Thoracic aorta (tissue), 2 donors: Measurements from ENCODE around the gene BIRC5. TPM values are rescaled to one million over a fixed set of nuclear protein-coding genes. Genes with fewer than 3 reads are reported as not detected.
"Not testable (repeated sequence)": the region's sequence is repeated elsewhere in the genome, so short reads cannot be mapped to it uniquely, and the experiment has no call there.

Source experiments
- ATAC-seq: fragments of 150-250 bp; one replicate; pipeline ENCODE4 v1.8.0; 2017; ENCODE audit warnings: low read depth; ENCODE audit not compliant: insufficient number of reproducible peaks, low FRiP score
- DNase-seq: peaks from one replicate; pipeline ENCODE4 v3.0.0-alpha.2; 2020; ENCODE audit warnings: low spot score
- H3K27ac ChIP-seq, 2 donors: fragments of 200-600 bp; sonication (generic); 1 replicate in 1 of 2; 2 replicates in 1 of 2; pipeline ENCODE4 v1.5.1; 2016; ENCODE audit warnings: mild to moderate bottlenecking in 2 of 2, moderate library complexity in 2 of 2
- H3K27me3 ChIP-seq: fragments of 200-600 bp; sonication (generic); replicated peaks from 2 replicates; pipeline ENCODE4 v1.6.0; 2016; ENCODE audit warnings: mild to moderate bottlenecking; ENCODE audit not compliant: insufficient read depth
- H3K36me3 ChIP-seq: fragments of 200-600 bp; sonication (generic); one replicate; pipeline ENCODE4 v1.5.1; 2016
- H3K4me1 ChIP-seq, 2 donors: fragments of 200-600 bp; sonication (generic); 1 replicate in 1 of 2; 2 replicates in 1 of 2; pipeline versions ENCODE4 v1.5.1 to v1.6.0; 2016; ENCODE audit warnings: low read depth in 2 of 2, mild to moderate bottlenecking in 1 of 2; ENCODE audit not compliant: control insufficient read depth in 1 of 2
- H3K4me3 ChIP-seq: fragments of 200-600 bp; sonication (generic); 2 replicates; pipeline ENCODE4 v1.5.1; 2016; ENCODE audit warnings: mild to moderate bottlenecking
- H3K9me3 ChIP-seq: fragments of 200-600 bp; sonication (generic); 2 replicates; pipeline ENCODE4 v1.5.1; 2016
- total RNA-seq, 2 donors: library from RNA; depleted of rRNA; stranded (reverse); fragments of >200 nt; gene quantifications; one replicate each; pipeline versions ENCODE4 v1.1.0 to v1.2.3, GENCODE V29; 2016
- TF ChIP-seq, protein P1 (sequence below): fragments of 200-600 bp; sonication (generic); IDR thresholded peaks from one replicate; pipeline ENCODE4 v1.5.1; 2019; ENCODE audit warnings: antibody characterized with exemption

BIRC5 gene
- total RNA-seq, 2 donors from 2014 or later = 0.14 to 4.2 TPM

DNA sequence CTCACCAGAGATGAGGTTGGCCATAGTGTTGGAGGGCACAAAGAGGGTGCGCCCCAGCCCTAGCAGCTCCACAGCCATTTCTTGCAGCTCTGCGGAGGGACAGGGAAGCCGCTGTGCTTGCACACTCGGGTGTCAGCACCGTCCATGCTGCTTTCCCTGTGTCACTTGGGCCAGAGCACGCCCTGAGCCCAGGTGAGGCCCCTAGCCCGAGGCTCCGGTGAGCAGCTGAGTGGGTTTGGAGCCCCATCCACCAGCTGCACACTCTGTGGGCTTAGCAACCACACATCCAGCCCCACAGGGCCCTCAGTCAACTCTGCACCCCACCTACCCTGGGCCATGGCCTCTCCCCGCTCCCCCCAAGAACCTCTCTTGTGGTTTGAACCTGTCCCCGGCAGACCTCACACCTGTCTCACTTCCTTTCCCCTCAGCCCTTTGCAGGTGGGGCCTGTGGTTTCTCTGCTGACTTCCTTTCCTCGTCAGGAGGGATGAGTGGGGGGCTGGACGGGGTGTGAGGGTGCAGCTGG, 38.1 kb downstream of the BIRC5 start:
- no peaks in the 10 kb centered on the region for H3K9me3 ChIP-seq
- H3K4me1 ChIP-seq = peaks cover 0 to 12% of the 10 kb centered on the region in 2 donors
- no peaks in the 10 kb centered on the region for H3K27me3 ChIP-seq
- H3K4me3 ChIP-seq = no peak overlapping the region
- TF ChIP-seq, protein P1, sequence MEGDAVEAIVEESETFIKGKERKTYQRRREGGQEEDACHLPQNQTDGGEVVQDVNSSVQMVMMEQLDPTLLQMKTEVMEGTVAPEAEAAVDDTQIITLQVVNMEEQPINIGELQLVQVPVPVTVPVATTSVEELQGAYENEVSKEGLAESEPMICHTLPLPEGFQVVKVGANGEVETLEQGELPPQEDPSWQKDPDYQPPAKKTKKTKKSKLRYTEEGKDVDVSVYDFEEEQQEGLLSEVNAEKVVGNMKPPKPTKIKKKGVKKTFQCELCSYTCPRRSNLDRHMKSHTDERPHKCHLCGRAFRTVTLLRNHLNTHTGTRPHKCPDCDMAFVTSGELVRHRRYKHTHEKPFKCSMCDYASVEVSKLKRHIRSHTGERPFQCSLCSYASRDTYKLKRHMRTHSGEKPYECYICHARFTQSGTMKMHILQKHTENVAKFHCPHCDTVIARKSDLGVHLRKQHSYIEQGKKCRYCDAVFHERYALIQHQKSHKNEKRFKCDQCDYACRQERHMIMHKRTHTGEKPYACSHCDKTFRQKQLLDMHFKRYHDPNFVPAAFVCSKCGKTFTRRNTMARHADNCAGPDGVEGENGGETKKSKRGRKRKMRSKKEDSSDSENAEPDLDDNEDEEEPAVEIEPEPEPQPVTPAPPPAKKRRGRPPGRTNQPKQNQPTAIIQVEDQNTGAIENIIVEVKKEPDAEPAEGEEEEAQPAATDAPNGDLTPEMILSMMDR = no peak
- H3K36me3 ChIP-seq = no peaks in the 10 kb centered on the region
- ATAC-seq (no peak), DNase-seq (no peak)
- no peak overlapping the region for H3K27ac ChIP-seq

DNA sequence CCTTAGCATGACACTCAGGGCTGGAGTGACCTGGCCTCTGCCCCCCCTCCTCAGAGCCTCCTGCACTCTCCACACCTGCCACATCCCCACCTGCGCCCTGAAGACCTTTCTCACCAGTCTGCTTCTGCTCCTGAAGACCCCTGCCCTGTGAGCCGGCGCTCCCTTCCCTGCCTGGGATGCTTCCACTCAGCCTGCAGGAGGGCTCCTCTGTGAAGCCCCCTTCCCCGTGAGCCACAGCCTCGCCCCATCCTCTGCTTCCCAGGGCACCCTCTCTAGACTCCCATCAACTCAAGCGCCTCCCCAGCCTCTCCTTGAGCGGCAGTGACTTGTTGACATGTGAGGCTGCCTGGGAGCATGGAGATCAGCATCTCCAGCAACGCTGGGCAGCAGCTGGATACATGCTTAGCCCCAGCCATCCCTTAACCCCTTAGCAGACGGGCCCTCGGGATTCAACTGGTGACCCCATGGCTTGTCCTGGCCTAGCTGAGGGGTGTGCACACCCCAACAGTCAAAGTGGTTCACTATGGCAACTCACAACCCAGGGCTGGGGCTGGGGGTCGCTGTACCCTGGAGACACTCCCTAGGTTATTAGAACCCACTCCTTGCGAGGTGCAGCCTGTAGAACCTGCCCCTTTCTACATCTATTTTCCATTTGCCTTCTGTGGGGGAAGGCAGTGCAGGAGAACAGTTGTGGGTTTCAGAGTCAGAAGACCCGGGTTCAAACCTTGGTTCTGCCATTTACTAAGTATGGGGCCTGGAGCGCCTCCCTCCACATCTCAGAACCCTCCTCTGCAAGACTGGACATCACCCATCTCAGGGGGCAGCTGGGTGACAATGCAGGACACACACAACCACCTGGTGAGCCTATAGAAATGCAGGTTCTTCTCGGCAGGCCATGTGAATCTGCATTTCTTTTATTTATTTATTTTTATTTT, 38.9 kb downstream of the BIRC5 start:
- TF ChIP-seq, protein P1 = no peak
- DNase-seq (no peak), ATAC-seq (no peak)
- H3K4me3 ChIP-seq = no peak overlapping the region
- H3K27me3 ChIP-seq = no peaks in the 10 kb centered on the region
- H3K4me1 ChIP-seq = peaks cover 0 to 12% of the 10 kb centered on the region in 2 donors
- H3K36me3 ChIP-seq = no peaks in the 10 kb centered on the region
- no peaks in the 10 kb centered on the region for H3K9me3 ChIP-seq
- H3K27ac ChIP-seq = no peak overlapping the region

DNA sequence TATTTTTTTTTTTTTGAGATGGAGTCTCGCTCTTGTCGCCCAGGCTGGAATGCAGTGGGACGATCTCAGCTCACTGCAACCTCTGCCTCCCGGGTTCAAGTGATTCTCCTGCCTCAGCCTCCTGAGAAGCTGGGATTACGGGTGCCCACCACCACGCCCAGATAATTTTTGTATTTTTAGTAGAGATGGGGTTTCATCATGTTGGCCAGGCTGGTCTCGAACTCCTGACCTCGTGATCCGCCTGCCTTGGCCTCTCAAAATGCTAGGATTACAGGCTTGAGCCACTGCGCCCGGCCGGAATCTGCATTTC, 39.5 kb downstream of the BIRC5 start:
- ATAC-seq, DNase-seq, H3K27me3 ChIP-seq, H3K9me3 ChIP-seq, H3K27ac ChIP-seq, H3K36me3 ChIP-seq: not testable (repeated sequence)
- peaks cover 0 to 12% of the 10 kb centered on the region in 2 donors for H3K4me1 ChIP-seq
- H3K4me3 ChIP-seq = peak overlapping the region; percentile 98

- no peak for ATAC-seq
- DNase-seq = peak; percentile 47
- TF ChIP-seq, protein P1 = no peak
- no peaks in the 10 kb centered on the region for H3K27me3 ChIP-seq
- peaks cover 0 to 12% of the 10 kb centered on the region in 2 donors for H3K4me1 ChIP-seq
- H3K36me3 ChIP-seq = no peaks in the 10 kb centered on the region
- H3K9me3 ChIP-seq = no peaks in the 10 kb centered on the region
- peak overlapping the region; percentile 98 for H3K4me3 ChIP-seq
- peak overlapping the region; percentile 29 to 66 for H3K27ac ChIP-seq
These were observed 40.1 kb downstream of the BIRC5 start for GRCh38 chr17:78253946-78254672.

DNA sequence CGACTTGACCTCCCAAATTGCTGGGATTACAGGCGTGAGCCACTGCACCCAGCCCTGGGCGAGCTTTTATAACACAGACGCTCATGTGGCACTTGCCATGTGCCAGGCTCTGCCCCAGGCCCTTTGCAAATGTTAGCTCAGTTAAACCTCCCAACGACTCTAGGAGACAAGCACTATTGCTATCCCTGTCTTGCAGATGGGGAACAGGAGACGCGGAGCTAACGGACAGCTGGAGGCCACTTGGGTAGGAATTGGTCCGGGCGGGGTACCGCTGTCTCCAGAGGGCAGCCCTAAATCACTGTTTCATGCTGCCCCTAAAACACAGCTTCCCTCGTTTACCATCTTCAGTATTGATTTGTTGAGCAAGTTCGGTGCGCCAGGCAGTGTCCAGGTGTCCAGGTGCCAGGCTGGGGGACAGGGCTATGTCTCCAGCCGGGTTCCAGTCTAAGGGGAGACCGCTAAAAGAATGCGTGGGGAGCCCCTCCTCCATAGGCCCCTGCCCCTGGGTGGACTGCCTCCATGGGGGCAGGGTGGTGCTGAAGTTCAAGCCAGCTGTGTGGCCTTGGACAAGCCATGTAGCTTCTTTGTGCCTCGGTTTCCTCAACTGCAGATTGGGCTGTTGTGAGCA, 41.1 kb downstream of the BIRC5 start:
- Histone ChIP-seq H3K27me3 (no peaks in the 10 kb centered on the region), H3K4me3 (no peak overlapping the region), H3K9me3 (no peaks in the 10 kb centered on the region), H3K27ac (no peak overlapping the region), H3K4me1 (peaks cover 0 to 12% of the 10 kb centered on the region in 2 donors), H3K36me3 (no peaks in the 10 kb centered on the region)
- TF ChIP-seq, protein P1 = no peak
- ATAC-seq (no peak), DNase-seq (no peak)
